ENCODE results near the gene TMEM18. TPM values are rescaled to one million over a fixed set of nuclear protein-coding genes. Genes with fewer than 3 reads are reported as not detected.

Gene TMEM18
- total RNA-seq, 1 donor, result 24.1 TPM

DNA sequence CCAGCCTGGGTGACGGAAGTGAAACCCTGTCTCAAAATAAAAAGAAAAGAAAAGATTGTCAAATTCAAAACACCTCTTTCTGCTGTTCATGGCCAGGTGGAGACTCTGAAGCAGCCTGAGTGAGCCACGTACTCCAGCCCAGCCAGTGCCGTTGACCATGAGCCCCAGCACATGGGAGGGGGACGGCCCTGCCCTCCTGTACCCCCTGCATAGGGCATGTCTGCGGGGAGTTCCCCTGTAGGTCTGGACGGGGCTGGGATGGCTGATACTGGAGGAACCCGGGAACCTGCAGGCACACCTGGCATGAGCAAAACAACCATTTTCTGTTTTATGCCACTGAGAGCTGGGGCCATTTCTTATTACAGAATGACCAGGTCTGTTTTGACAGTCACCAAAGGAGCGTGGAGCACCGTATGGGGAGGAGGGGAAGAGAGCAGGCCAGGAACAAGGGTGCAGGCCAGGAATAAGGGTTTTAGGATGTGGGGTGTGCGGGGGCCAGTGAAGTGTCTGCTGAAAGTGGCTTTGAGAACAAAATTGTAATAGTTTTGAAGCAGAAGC, 30.1 kb downstream of the TMEM18 start:
- H3K4me3 ChIP-seq (ENCODE audit: low read depth, low read length), result no peak overlapping the region
- TF ChIP-seq, protein P1, sequence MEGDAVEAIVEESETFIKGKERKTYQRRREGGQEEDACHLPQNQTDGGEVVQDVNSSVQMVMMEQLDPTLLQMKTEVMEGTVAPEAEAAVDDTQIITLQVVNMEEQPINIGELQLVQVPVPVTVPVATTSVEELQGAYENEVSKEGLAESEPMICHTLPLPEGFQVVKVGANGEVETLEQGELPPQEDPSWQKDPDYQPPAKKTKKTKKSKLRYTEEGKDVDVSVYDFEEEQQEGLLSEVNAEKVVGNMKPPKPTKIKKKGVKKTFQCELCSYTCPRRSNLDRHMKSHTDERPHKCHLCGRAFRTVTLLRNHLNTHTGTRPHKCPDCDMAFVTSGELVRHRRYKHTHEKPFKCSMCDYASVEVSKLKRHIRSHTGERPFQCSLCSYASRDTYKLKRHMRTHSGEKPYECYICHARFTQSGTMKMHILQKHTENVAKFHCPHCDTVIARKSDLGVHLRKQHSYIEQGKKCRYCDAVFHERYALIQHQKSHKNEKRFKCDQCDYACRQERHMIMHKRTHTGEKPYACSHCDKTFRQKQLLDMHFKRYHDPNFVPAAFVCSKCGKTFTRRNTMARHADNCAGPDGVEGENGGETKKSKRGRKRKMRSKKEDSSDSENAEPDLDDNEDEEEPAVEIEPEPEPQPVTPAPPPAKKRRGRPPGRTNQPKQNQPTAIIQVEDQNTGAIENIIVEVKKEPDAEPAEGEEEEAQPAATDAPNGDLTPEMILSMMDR (IDR thresholded peaks at IDR 0.05; ENCODE audit: insufficient read depth, low read length), result no peak
- no peak for DNase-seq (ENCODE audit: low read depth)

DNA sequence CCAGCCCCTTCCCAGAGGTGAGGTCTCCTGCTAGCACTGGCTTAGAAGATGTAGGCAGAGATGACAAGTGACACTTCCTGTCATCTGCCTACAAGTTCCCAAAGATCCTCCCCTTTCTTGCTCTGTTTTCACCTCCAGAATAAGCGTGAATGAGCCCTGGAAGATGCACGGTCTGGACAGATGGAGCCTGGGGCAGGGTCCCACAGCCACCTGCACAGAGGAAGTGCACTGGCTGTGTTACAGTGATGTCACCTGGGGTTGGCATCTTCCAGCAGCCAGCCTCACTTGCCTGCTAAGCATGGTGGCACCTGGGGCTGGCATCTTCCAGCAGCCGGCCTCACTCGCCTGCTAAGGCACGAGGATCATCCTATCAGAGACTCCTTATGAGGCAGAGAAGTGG, 32.3 kb downstream of the TMEM18 start:
- TF ChIP-seq, protein P1 (IDR thresholded peaks at IDR 0.05; ENCODE audit: insufficient read depth, low read length), result no peak
- DNase-seq (ENCODE audit: low read depth), result no peak
- H3K4me3 ChIP-seq (ENCODE audit: low read depth, low read length), result no peak overlapping the region

DNA sequence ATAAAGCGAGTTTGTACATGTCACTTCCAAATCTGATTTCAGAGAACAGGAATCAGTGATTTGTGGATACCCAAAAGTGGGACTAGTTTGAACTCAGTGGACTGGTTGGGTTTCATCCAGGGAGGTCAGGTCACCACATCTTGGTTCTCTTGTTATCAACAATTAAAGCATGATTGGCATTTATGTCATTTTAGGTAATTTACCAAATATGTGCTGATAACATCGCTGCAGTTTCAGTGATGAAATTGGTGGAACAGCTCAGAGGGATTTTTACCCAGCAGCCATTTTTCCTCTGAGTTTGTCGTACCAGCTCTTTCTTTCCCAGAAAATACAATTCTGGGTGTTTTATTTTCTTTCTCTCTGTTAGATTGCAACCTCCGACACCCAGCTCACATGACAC, 33.4 kb downstream of the TMEM18 start:
- no peak for DNase-seq (ENCODE audit: low read depth)
- no peak overlapping the region for H3K4me3 ChIP-seq (ENCODE audit: low read depth, low read length)
- TF ChIP-seq, protein P1 (IDR thresholded peaks at IDR 0.05; ENCODE audit: insufficient read depth, low read length), result no peak

DNA sequence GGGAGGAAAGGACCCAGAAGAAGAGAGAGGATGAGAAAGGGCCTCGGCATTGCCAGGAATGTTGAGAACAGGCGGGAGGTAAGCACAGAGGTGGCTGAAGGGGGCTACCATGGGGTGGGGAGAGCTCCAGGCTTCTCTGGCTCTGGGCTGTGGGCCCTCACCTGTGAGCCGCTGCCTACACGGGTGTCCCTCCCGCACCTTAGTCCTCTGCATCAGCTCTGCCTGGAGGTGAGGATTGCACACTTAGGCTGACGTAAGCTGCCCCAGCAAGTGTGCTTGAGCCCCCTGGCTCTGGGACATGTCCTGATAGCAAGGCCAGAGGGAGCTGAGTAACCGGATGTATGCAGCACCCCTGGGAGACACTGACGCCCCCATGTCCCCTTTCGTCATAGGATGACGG, 33.9 kb downstream of the TMEM18 start:
- TF ChIP-seq, protein P1 (IDR thresholded peaks at IDR 0.05; ENCODE audit: insufficient read depth, low read length), result no peak
- H3K4me3 ChIP-seq (ENCODE audit: low read depth, low read length), result no peak overlapping the region
- no peak for DNase-seq (ENCODE audit: low read depth)

DNA sequence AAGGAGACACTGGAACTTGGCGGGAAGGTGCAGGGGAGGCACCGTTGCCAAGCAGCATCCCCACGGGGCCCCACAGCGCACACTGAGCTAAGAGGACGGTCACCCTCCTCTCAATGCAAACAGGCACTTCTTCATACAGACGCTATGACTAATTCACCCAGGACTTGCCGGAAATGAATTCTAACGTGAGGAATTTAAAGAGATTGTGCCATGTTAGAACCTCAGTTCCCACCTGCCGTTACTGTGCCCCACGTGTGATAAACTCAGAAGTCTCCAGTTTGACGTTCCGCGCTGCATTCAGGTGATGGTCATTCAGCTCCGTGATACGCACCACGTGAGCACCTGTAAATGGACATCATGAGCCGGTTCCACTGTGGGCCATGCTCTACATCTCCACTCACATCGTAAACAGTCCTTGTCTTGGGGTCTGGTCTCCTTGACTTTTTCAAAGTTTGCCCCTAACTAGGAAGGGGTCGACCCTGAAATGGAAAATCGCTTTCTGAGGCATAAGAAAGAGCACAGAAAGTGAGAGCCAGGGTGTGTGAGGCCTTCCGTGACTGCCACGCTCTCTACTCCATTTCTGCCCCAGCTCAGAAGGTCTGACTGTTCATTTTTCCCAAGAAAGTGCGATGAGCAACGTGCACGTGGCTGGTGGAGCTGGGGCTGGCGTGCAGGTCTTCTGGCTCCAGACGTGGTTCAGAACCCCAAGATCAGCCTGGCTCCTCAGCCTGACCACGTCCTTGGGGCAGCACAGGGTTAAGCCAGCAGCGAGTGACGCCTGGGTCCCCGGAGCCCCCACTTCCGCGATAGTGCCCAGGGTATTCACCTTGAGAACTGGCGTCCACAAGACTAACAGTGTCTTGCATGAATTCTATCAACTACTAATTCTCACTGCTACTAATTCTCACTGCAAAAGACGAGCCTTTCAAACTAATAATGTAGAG, 35.1 kb downstream of the TMEM18 start:
- TF ChIP-seq, protein P1 (IDR thresholded peaks at IDR 0.05; ENCODE audit: insufficient read depth, low read length), result no peak
- DNase-seq (ENCODE audit: low read depth), result no peak
- no peak overlapping the region for H3K4me3 ChIP-seq (ENCODE audit: low read depth, low read length)

DNA sequence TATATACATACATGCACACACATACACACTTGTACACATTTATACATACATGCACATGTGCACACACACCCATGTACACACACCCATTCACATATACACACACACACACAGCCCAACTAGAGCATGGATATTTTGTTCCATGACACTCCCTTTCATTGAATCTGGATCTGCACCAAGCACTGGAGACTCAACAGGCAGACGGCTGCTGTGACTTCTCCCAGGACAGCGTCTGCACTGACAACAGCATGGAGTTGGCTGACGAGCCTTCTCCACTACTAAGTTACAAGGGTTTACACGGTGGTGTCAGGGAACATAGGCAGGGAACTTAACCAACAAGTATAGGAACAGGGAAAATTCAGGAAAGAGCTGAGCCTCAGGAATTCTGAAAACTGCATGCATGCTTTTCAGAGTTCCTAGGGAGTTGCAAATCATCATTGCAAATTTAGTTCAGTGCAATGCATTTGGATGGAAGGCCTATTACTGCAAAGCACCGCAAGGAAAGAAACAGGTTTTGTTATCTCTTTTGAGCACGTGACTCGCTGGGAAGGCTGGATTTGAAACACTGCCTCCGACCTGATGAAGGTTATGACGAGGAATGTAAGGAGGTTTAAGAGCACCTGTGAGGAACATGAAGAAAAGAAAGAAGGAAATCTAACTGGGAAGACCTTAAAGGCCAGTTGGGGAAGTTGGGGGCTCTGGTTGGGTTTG, 35.9 kb downstream of the TMEM18 start:
- no peak for DNase-seq (ENCODE audit: low read depth)
- H3K4me3 ChIP-seq (ENCODE audit: low read depth, low read length), result no peak overlapping the region
- TF ChIP-seq, protein P1 (IDR thresholded peaks at IDR 0.05; ENCODE audit: insufficient read depth, low read length), result no peak
